Fibroblast of lung (primary cell): ENCODE data around the gene RGS16. TPM values are rescaled to one million over a fixed set of nuclear protein-coding genes. Genes with fewer than 3 reads are reported as not detected.

ENCODE experiments used
- DNase-seq, 2 donors: peaks; one replicate each; pipeline versions ENCODE4 v3.0.0 to v3.0.0-alpha.2; 2010; ENCODE audit warnings: low read depth in 2 of 2
- H2AFZ ChIP-seq: 2 replicates; pipeline ENCODE4 v1.5.1; 2012; ENCODE audit warnings: low read length, control low read depth, inconsistent platforms
- H3K27ac ChIP-seq: 2 replicates; pipeline ENCODE4 v1.5.1; 2011; ENCODE audit warnings: low read length, control low read depth; ENCODE audit not compliant: insufficient read depth
- H3K27me3 ChIP-seq: 2 replicates; pipeline ENCODE4 v1.5.1; 2011; ENCODE audit warnings: mild to moderate bottlenecking, low read length; ENCODE audit not compliant: control insufficient read depth, insufficient read depth
- H3K36me3 ChIP-seq: 2 replicates; pipeline ENCODE4 v1.5.1; 2011; ENCODE audit warnings: low read length; ENCODE audit not compliant: control insufficient read depth, insufficient read depth
- H3K4me1 ChIP-seq: 2 replicates; pipeline ENCODE4 v1.5.1; 2011; ENCODE audit warnings: low read length; ENCODE audit not compliant: control insufficient read depth, insufficient read depth; ENCODE audit errors: extremely low read depth
- H3K4me2 ChIP-seq: 2 replicates; pipeline ENCODE4 v1.5.1; 2011; ENCODE audit warnings: low read length, control low read depth; ENCODE audit not compliant: insufficient read depth; ENCODE audit errors: extremely low read depth
- H3K4me3 ChIP-seq, 4 experiments: fragments of 200-600 bp in 1 of 4; sonication (generic) in 1 of 4; replicated peaks in 1 of 4; 2 replicates each; pipeline ENCODE4 v1.5.1; 2011 to 2016; ENCODE audit warnings: low read length in 4 of 4, low read depth in 3 of 4, mild to moderate bottlenecking in 3 of 4, control low read depth in 2 of 4, inconsistent platforms in 1 of 4, mixed read lengths in 1 of 4; ENCODE audit not compliant: insufficient read depth in 1 of 4; ENCODE audit errors: control extremely low read depth in 1 of 4
- H3K79me2 ChIP-seq: 2 replicates; pipeline ENCODE4 v1.5.1; 2012; ENCODE audit warnings: mild to moderate bottlenecking, low read length, inconsistent platforms; ENCODE audit not compliant: control insufficient read depth, insufficient read depth
- H3K9ac ChIP-seq: 2 replicates; pipeline ENCODE4 v1.5.1; 2011; ENCODE audit warnings: mild to moderate bottlenecking, low read length, control low read depth; ENCODE audit not compliant: insufficient read depth
- H3K9me3 ChIP-seq: 2 replicates; pipeline ENCODE4 v1.5.1; 2012; ENCODE audit warnings: low read depth, low read length; ENCODE audit not compliant: control insufficient read depth, insufficient read depth
- H4K20me1 ChIP-seq: 2 replicates; pipeline ENCODE4 v1.5.1; 2011; ENCODE audit warnings: low read length; ENCODE audit not compliant: control insufficient read depth, insufficient read depth; ENCODE audit errors: extremely low read depth
- CTCF ChIP-seq, 2 donors: IDR thresholded peaks in 1 of 2; conservative IDR thresholded peaks in 1 of 2; 1 replicate in 1 of 2; 2 replicates in 1 of 2; pipeline ENCODE4 v1.5.1; 2011 to 2012; ENCODE audit warnings: low read length in 2 of 2, control low read depth in 1 of 2, inconsistent platforms in 1 of 2, low read depth in 1 of 2, mild to moderate bottlenecking in 1 of 2
- EZH2 ChIP-seq: IDR thresholded peaks from 2 replicates; pipeline ENCODE4 v1.5.1; 2012; ENCODE audit warnings: low read length, control low read depth, mild to moderate bottlenecking; ENCODE audit errors: missing control alignments
- polyA plus RNA-seq, 2 donors: library from polyadenylated mRNA; depleted of rRNA in 1 of 2; stranded (reverse) in 1 of 2; unstranded in 1 of 2; fragments of >200 nt; gene quantifications; 2 replicates each; pipeline ENCODE4 v1.2.1, GENCODE V29; 2011 to 2012; ENCODE audit warnings: missing spikeins in 1 of 2
- total RNA-seq: library from RNA; depleted of rRNA; stranded (reverse); fragments of >200 nt; gene quantifications from 2 replicates; pipeline ENCODE4 v1.2.1, GENCODE V29; 2014

The RGS16 gene
- total and polyA plus RNA-seq, 2 donors (not counting 1 experiment from before 2014, with no cell fraction given): 0.17 to 0.33 TPM

GRCh38 chr1:182561456-182561855, 42.7 kb downstream of the RGS16 start:
- TF ChIP-seq CTCF (conservative IDR thresholded peaks at IDR 0.05 in 1 of 2, IDR thresholded peaks at IDR 0.05 in 1 of 2; ENCODE audit: low read depth in 1 of 2, low read length in 2 of 2): no peak
- TF ChIP-seq EZH2: no peak
- H3K4me1 ChIP-seq: no peaks in the 10 kb centered on the region
- no peaks in the 10 kb centered on the region for H3K36me3 ChIP-seq
- DNase-seq: no peak
- H3K4me2 ChIP-seq: no peak overlapping the region
- H3K4me3 ChIP-seq: no peak overlapping the region
- H3K27me3 ChIP-seq: no peaks in the 10 kb centered on the region
- H3K27ac ChIP-seq: no peak overlapping the region
- no peaks in the 10 kb centered on the region for H3K9me3 ChIP-seq
- H4K20me1 ChIP-seq: no peaks in the 10 kb centered on the region
- no peak overlapping the region for H2AFZ ChIP-seq
- no peaks in the 10 kb centered on the region for H3K79me2 ChIP-seq
- H3K9ac ChIP-seq: no peak overlapping the region

GRCh38 chr1:182560392-182560984, 43.7 kb downstream of the RGS16 start:
- no peak overlapping the region for H3K4me2 ChIP-seq
- H3K9me3 ChIP-seq: no peaks in the 10 kb centered on the region
- H3K4me3 ChIP-seq: no peak overlapping the region
- no peaks in the 10 kb centered on the region for H3K4me1 ChIP-seq
- H4K20me1 ChIP-seq: no peaks in the 10 kb centered on the region
- H3K27me3 ChIP-seq: no peaks in the 10 kb centered on the region
- no peak for DNase-seq
- H3K9ac ChIP-seq: no peak overlapping the region
- no peaks in the 10 kb centered on the region for H3K79me2 ChIP-seq
- H3K27ac ChIP-seq: no peak overlapping the region
- no peak overlapping the region for H2AFZ ChIP-seq
- no peaks in the 10 kb centered on the region for H3K36me3 ChIP-seq
- TF ChIP-seq EZH2 (no peak), CTCF (conservative IDR thresholded peaks at IDR 0.05 in 1 of 2, IDR thresholded peaks at IDR 0.05 in 1 of 2; ENCODE audit: low read depth in 1 of 2, low read length in 2 of 2) (no peak)

GRCh38 chr1:182556279-182556678, 47.9 kb downstream of the RGS16 start:
- TF ChIP-seq EZH2: no peak
- TF ChIP-seq CTCF (conservative IDR thresholded peaks at IDR 0.05 in 1 of 2, IDR thresholded peaks at IDR 0.05 in 1 of 2; ENCODE audit: low read depth in 1 of 2, low read length in 2 of 2): no peak
- DNase-seq: peak in 1 of 2 donors; percentile 4
- no peaks in the 10 kb centered on the region for H4K20me1 ChIP-seq
- H3K27me3 ChIP-seq: no peaks in the 10 kb centered on the region
- H3K9ac ChIP-seq: no peak overlapping the region
- no peaks in the 10 kb centered on the region for H3K9me3 ChIP-seq
- no peak overlapping the region for H2AFZ ChIP-seq
- no peaks in the 10 kb centered on the region for H3K79me2 ChIP-seq
- H3K4me3 ChIP-seq: no peak overlapping the region
- no peak overlapping the region for H3K27ac ChIP-seq
- H3K36me3 ChIP-seq: no peaks in the 10 kb centered on the region
- no peak overlapping the region for H3K4me2 ChIP-seq
- H3K4me1 ChIP-seq: no peaks in the 10 kb centered on the region
